Body of pancreas (tissue), 4 donors: ENCODE data around the gene BRD1.

Source experiments
- POLR2A ChIP-seq, 3 donors: fragments of 450-650 bp; IDR thresholded peaks; one replicate each; pipeline ENCODE4 v1.6.1; 2016; ENCODE audit warnings: antibody characterized with exemption in 3 of 3, mild to moderate bottlenecking in 2 of 3
- TF ChIP-seq, protein P1 (sequence below), 7 experiments: fragments of 450-650 bp in 4 of 7; fragments of 200-600 bp in 3 of 7; sonication (generic) in 3 of 7; IDR thresholded peaks; one replicate each; pipeline ENCODE4 v1.5.1; 2016 to 2019; ENCODE audit warnings: antibody characterized with exemption in 7 of 7

DNA sequence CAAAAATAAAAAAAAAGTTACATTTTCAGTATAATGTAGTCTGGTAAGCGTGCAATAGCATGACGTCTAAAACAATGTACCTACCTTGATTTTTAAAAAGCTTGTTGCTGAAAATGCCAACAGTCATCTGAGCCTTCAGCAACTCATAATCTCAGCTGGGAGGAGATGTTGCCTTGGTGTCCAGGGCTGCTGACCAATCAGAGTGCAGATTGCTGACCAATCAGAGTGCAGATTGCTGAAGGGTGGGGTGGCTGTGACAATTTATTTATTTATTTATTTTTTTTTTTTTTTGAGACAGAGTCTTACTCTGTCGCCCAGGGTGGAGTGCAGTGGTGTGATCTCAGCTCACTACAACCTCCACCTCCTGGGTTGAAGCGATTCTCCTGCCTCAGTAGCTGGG, 43.8 kb upstream of the BRD1 start:
- TF ChIP-seq POLR2A (IDR thresholded peaks at IDR 0.05) = no peak
- TF ChIP-seq, protein P1, sequence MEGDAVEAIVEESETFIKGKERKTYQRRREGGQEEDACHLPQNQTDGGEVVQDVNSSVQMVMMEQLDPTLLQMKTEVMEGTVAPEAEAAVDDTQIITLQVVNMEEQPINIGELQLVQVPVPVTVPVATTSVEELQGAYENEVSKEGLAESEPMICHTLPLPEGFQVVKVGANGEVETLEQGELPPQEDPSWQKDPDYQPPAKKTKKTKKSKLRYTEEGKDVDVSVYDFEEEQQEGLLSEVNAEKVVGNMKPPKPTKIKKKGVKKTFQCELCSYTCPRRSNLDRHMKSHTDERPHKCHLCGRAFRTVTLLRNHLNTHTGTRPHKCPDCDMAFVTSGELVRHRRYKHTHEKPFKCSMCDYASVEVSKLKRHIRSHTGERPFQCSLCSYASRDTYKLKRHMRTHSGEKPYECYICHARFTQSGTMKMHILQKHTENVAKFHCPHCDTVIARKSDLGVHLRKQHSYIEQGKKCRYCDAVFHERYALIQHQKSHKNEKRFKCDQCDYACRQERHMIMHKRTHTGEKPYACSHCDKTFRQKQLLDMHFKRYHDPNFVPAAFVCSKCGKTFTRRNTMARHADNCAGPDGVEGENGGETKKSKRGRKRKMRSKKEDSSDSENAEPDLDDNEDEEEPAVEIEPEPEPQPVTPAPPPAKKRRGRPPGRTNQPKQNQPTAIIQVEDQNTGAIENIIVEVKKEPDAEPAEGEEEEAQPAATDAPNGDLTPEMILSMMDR (IDR thresholded peaks at IDR 0.05) = no peak
